GM12891 (cell line): ENCODE results near the gene LHX4.

ENCODE experiments used
- DNase-seq: peaks from one replicate; pipeline ENCODE4 v3.0.0; 2011; ENCODE audit warnings: low spot score; ENCODE audit not compliant: insufficient read length
- FAIRE-seq: peaks from 2 replicates; lab custom pipeline; 2011; peaks lifted over from hg19 to GRCh38; lab: Jason Lieb, UNC
- PAX5 ChIP-seq: IDR thresholded peaks from 2 replicates; pipeline ENCODE4 v1.6.1; 2011; ENCODE audit warnings: low read length, moderate library complexity, mild to moderate bottlenecking; ENCODE audit not compliant: insufficient read depth, severe bottlenecking
- POLR2A ChIP-seq: IDR thresholded peaks from 2 replicates; pipeline ENCODE4 v1.6.1; 2011; ENCODE audit warnings: low read depth, low read length, control low read depth
- POLR2AphosphoS5 ChIP-seq: IDR thresholded peaks from 2 replicates; pipeline ENCODE4 v1.6.1; 2011; ENCODE audit warnings: low read depth, low read length, control low read depth
- POU2F2 ChIP-seq: IDR thresholded peaks from 2 replicates; pipeline ENCODE4 v1.6.1; 2011; ENCODE audit warnings: low read depth, mild to moderate bottlenecking, control low read depth, low read length, moderate library complexity
- SPI1 ChIP-seq: IDR thresholded peaks from 2 replicates; pipeline ENCODE4 v1.6.1; 2011; ENCODE audit warnings: low read depth, low read length, control low read depth
- TAF1 ChIP-seq: IDR thresholded peaks from 2 replicates; pipeline ENCODE4 v1.6.1; 2011; ENCODE audit warnings: low read depth, low read length, control low read depth

Gene LHX4

GRCh38 chr1:180238675-180239074, 8.6 kb downstream of the LHX4 start:
- FAIRE-seq (no peak), DNase-seq (no peak)
- TF ChIP-seq POU2F2 (no peak), PAX5 (no peak), TAF1 (no peak), POLR2A (no peak), POLR2AphosphoS5 (no peak), SPI1 (no peak)

DNA sequence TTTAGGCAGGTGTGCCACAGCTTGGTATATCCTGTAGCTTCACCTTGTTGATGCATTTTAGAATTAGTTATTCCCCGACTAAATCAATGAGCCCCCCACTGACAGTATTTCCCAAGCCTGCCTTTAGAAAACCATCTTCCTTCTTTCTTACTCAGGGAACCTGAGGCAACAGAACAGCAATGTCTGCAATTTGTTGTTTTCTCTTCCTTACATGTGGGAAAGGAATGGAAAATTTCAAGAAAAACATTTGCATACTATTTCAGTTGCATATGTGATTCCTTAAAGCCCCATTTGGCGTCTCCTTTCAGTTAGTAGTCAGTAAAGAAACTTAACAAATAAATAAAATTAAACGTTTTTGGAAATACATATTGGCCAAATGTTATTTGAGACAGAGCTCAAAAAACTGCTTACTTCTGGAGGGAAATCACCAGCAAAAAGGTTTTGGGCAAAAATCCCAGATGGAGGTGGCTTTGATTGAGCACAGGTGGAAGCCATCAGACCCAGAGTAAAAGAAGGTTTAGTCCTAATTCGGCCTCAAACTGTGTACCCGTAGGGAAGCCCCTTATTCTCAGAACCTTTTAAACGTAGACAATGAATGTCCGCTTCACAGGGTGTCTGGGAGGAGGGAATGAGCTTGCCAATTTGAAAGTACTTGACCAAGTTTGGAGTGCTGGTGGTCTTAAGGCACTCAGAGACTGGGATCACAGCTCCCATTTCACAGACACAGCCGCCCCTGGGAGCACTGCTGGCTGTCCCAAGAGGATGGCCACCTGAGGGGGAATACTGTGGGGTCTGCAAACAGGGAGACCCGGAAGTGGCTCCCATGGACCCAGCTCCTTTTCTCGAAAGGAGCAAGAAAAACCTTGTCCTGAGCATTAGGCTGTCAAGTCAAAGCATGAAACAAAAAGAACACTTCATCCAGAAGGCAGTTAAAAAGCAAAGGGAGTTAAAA, 9.4 kb downstream of the LHX4 start:
- FAIRE-seq (no peak), DNase-seq (no peak)
- no peak for TF ChIP-seq POLR2AphosphoS5
- TF ChIP-seq TAF1, result no peak
- TF ChIP-seq PAX5, result no peak

DNA sequence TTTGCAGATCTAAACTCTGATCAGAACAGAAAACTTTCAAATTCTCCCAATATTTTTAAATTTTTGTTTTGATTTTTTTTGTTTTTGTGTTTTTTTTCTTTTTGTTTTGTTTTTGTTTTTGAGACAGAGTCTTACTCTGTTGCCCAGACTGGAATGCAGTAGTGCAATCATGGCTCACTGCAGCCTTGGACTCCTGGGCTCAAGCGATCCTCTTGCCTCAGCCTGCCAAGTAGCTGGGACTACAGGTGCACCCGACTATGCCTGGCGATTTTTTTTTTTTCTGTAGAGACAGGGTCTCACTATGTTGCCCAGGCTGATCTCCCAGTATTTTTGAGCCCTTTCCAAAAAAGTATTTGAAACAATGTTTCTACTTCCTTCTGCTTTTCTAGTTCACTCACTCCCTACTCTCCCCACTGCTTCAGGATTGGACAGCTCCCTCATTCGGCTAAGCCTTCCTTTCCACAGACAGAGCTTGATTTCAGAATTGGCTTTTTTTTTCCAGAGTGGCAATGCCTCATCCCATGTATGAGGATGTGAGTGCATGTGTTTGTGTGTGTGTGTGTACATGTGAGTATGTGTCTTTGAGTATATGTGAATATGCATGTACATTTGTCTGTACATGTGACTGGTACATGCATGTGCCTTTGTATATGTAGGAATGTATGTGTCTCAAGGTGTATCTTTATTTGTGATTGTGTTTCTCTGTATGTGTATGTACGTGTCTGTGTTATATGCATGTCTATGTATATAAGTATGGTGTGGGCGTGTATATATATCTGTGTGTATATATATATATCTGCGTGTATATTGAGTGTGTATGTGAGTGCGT, 11.9 kb downstream of the LHX4 start:
- TF ChIP-seq PAX5 (no peak), POLR2AphosphoS5 (no peak), POU2F2 (no peak), SPI1 (no peak), TAF1 (no peak), POLR2A (no peak)
- FAIRE-seq (no peak), DNase-seq (no peak)

DNA sequence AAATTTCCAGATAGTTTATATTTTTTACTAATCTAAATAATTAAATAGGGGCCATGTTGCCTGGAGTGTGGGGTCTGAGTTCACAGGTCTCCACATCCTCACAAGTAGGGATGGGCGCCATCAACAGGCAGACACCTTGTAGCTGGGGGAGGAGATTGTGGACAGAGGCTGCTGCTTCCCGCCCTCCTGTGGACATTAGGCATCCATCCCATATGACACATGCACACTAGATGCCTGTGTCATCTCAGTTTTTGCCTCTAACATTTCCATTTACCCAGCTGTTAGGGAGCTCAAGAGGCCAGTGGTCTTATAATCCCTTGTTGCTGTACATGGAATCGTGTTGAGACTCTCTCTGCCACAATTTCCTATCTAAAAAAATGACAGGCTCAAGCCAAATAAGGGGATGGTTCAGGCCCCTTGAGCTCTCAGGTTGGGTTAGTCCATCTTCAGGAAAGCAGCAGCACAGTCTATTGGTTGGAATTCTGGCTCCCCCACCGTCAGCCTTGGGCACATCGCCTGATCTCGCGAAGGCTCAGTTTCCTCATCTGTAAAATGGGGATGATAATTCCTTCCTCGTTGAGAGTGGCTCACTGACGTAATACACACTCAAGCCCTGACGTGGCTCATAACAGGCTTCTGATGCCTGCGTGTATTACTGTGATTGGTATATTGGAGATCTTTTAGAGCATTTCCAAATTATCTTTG, 13.6 kb downstream of the LHX4 start:
- no peak for FAIRE-seq
- TF ChIP-seq PAX5, result no peak
- no peak for TF ChIP-seq POU2F2
- TF ChIP-seq TAF1, result no peak
- TF ChIP-seq POLR2A, result no peak
- TF ChIP-seq SPI1, result no peak
- no peak for TF ChIP-seq POLR2AphosphoS5
- no peak for DNase-seq

- no peak for DNase-seq
- TF ChIP-seq POLR2AphosphoS5 (no peak), PAX5 (no peak), POU2F2 (no peak), POLR2A (no peak), TAF1 (no peak), SPI1 (no peak)
- no peak for FAIRE-seq
Measured at GRCh38 chr1:180244840-180245239, 14.8 kb downstream of the LHX4 start.

- DNase-seq (no peak), FAIRE-seq (no peak)
- TF ChIP-seq POU2F2 (no peak), POLR2AphosphoS5 (no peak), POLR2A (no peak), TAF1 (no peak), SPI1 (no peak), PAX5 (no peak)
Measured at GRCh38 chr1:180246579-180246978, 16.5 kb downstream of the LHX4 start.

DNA sequence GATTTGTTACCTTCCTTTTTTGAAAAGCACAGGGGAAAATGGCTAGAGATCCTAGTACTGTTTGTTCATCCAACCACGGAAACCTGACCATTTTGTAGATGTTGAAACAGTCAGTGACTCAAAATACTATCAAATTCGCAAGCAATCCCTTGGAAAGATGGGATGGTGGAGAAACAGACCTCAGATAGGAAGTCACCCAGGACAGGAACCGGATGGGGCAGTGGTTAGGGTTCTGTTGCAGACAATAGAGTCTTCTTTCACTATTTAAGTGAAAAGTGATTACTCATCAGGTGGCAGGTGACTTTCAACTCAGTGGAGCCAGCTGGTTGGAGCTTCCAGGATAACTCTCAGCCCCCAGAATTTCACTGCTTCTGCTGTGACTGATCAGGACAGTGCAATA, 17.0 kb downstream of the LHX4 start:
- no peak for DNase-seq
- no peak for TF ChIP-seq PAX5
- FAIRE-seq, result no peak

- no peak for FAIRE-seq
- DNase-seq, result no peak
- TF ChIP-seq POLR2A, result no peak
- TF ChIP-seq POLR2AphosphoS5, result no peak
- TF ChIP-seq PAX5, result no peak
- TF ChIP-seq SPI1, result no peak
- TF ChIP-seq TAF1, result no peak
- TF ChIP-seq POU2F2, result no peak
Measured at GRCh38 chr1:180247580-180247979, 17.5 kb downstream of the LHX4 start.

- FAIRE-seq (no peak), DNase-seq (no peak)
- TF ChIP-seq PAX5 (no peak), POLR2A (no peak), TAF1 (no peak), POU2F2 (no peak), POLR2AphosphoS5 (no peak), SPI1 (no peak)
Measured at GRCh38 chr1:180248176-180248575, 18.1 kb downstream of the LHX4 start.
